ENCODE measurements around the gene TNFRSF4.

DNA sequence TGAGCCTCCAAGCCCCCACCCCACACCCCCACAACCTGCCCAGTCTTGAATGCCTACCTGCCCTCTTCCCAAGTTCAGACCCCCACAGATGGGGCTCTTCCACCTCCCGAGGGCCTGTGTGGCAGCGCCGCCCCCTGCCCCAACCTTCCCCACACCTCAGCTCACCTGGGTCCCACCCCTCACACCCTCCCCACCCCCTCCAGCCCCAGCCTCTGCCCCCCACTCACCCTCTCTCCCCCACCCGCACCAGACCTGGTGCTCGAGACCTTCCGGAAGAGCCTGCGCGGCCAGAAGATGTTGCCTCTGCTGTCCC is 16.8 kb downstream of the TNFRSF4 start:
- no peak for TF ChIP-seq REST (IDR thresholded peaks at IDR 0.05)
- TF ChIP-seq, protein P1, sequence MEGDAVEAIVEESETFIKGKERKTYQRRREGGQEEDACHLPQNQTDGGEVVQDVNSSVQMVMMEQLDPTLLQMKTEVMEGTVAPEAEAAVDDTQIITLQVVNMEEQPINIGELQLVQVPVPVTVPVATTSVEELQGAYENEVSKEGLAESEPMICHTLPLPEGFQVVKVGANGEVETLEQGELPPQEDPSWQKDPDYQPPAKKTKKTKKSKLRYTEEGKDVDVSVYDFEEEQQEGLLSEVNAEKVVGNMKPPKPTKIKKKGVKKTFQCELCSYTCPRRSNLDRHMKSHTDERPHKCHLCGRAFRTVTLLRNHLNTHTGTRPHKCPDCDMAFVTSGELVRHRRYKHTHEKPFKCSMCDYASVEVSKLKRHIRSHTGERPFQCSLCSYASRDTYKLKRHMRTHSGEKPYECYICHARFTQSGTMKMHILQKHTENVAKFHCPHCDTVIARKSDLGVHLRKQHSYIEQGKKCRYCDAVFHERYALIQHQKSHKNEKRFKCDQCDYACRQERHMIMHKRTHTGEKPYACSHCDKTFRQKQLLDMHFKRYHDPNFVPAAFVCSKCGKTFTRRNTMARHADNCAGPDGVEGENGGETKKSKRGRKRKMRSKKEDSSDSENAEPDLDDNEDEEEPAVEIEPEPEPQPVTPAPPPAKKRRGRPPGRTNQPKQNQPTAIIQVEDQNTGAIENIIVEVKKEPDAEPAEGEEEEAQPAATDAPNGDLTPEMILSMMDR (IDR thresholded peaks at IDR 0.05; ENCODE audit: low read depth, low read length, missing input control), result no peak
- no peak for TF ChIP-seq HNF4G (IDR thresholded peaks at IDR 0.05)
- TF ChIP-seq TAF1 (conservative IDR thresholded peaks at IDR 0.05), result no peak
- TF ChIP-seq MAX (IDR thresholded peaks at IDR 0.05), result no peak
- TF ChIP-seq YY1 (IDR thresholded peaks at IDR 0.05), result no peak
- TF ChIP-seq ZBTB33 (IDR thresholded peaks at IDR 0.05), result no peak
- TF ChIP-seq FOXA1 (IDR thresholded peaks at IDR 0.05), result no peak
- no peak for TF ChIP-seq GABPA (IDR thresholded peaks at IDR 0.05 in 1 of 2, conservative IDR thresholded peaks at IDR 0.05 in 1 of 2)
- TF ChIP-seq RAD21 (IDR thresholded peaks at IDR 0.05), result no peak
- no peak for TF ChIP-seq HNF4A (conservative IDR thresholded peaks at IDR 0.05)
- no peak for TF ChIP-seq ATF3 (IDR thresholded peaks at IDR 0.05)
- TF ChIP-seq EGR1 (IDR thresholded peaks at IDR 0.05; ENCODE audit: low read depth in 2 of 2), result no peak
- no peak for TF ChIP-seq JUND (IDR thresholded peaks at IDR 0.05)
